M059J (cell line): Measurements from ENCODE around the gene TXNL4B. TPM values are rescaled to one million over a fixed set of nuclear protein-coding genes. Genes with fewer than 3 reads are reported as not detected.
"Not testable (repeated sequence)": the region's sequence is repeated elsewhere in the genome, so short reads cannot be mapped to it uniquely, and the experiment has no call there.

Experiments
- DNase-seq: peaks from one replicate; pipeline ENCODE4 v3.0.0-alpha.2; 2012; ENCODE audit warnings: low read depth
- total RNA-seq: library from RNA; depleted of rRNA; stranded (reverse); fragments of >200 nt; shearing (Covaris generic); gene quantifications from 2 replicates; pipeline ENCODE4 v1.2.3, GENCODE V29; 2014

Gene TXNL4B
- total RNA-seq, 1 experiment from 2014 or later: 12.0 TPM

GRCh38 chr16:72073560-72074230 lies 19.7 kb downstream of the TXNL4B start:
- no peak for DNase-seq

- no peak for DNase-seq
These were observed 20.7 kb downstream of the TXNL4B start for GRCh38 chr16:72072514-72073342.

- DNase-seq: no peak
These were observed 24.5 kb downstream of the TXNL4B start for GRCh38 chr16:72068930-72069329.

- peak; percentile 52 for DNase-seq
These were observed 26.7 kb downstream of the TXNL4B start for GRCh38 chr16:72066747-72067146.

GRCh38 chr16:72064361-72064894 lies 29.0 kb downstream of the TXNL4B start:
- DNase-seq: no peak

- DNase-seq: no peak
These were observed 31.9 kb downstream of the TXNL4B start for GRCh38 chr16:72061564-72061963.

GRCh38 chr16:72060405-72060804 lies 33.0 kb downstream of the TXNL4B start:
- no peak for DNase-seq

- not testable (repeated sequence) for DNase-seq
These were observed 34.4 kb downstream of the TXNL4B start for GRCh38 chr16:72059060-72059459.

GRCh38 chr16:72057313-72057712 lies 36.1 kb downstream of the TXNL4B start:
- DNase-seq: not testable (repeated sequence)

- DNase-seq: no peak
These were observed 37.5 kb downstream of the TXNL4B start for GRCh38 chr16:72055911-72056310.

- DNase-seq: not testable (repeated sequence)
These were observed 39.1 kb downstream of the TXNL4B start, which contains the start of gene HP for GRCh38 chr16:72054254-72054847. TSS of gene HP (plus strand) at chr16:72054505. CDS start at chr16:72054653, 148 bp downstream.

GRCh38 chr16:72051818-72052217 lies 41.6 kb downstream of the TXNL4B start:
- DNase-seq: no peak

GRCh38 chr16:72050769-72051464 lies 42.5 kb downstream of the TXNL4B start:
- DNase-seq: no peak

- DNase-seq: no peak
These were observed 44.3 kb downstream of the TXNL4B start for GRCh38 chr16:72049110-72049509.

- DNase-seq: no peak
These were observed 48.5 kb downstream of the TXNL4B start for GRCh38 chr16:72044825-72045359.

GRCh38 chr16:72044296-72044695 lies 49.1 kb downstream of the TXNL4B start:
- DNase-seq: no peak

GRCh38 chr16:72043539-72043938 lies 49.9 kb downstream of the TXNL4B start:
- no peak for DNase-seq

- DNase-seq: no peak
These were observed 50.4 kb downstream of the TXNL4B start for GRCh38 chr16:72043058-72043457.

GRCh38 chr16:72042157-72042660 lies 51.2 kb downstream of the TXNL4B start:
- DNase-seq: peak; percentile 72

GRCh38 chr16:72036098-72036497 lies 57.3 kb downstream of the TXNL4B start:
- no peak for DNase-seq
